GM19099 (cell line): ENCODE measurements around the gene SIAH2.

Experiments used
- POLR2A ChIP-seq: IDR thresholded peaks from 3 replicates; pipeline ENCODE4 v1.6.1; 2011; ENCODE audit warnings: low read depth; ENCODE audit not compliant: insufficient read length; ENCODE audit errors: extremely low read depth

Gene SIAH2

DNA sequence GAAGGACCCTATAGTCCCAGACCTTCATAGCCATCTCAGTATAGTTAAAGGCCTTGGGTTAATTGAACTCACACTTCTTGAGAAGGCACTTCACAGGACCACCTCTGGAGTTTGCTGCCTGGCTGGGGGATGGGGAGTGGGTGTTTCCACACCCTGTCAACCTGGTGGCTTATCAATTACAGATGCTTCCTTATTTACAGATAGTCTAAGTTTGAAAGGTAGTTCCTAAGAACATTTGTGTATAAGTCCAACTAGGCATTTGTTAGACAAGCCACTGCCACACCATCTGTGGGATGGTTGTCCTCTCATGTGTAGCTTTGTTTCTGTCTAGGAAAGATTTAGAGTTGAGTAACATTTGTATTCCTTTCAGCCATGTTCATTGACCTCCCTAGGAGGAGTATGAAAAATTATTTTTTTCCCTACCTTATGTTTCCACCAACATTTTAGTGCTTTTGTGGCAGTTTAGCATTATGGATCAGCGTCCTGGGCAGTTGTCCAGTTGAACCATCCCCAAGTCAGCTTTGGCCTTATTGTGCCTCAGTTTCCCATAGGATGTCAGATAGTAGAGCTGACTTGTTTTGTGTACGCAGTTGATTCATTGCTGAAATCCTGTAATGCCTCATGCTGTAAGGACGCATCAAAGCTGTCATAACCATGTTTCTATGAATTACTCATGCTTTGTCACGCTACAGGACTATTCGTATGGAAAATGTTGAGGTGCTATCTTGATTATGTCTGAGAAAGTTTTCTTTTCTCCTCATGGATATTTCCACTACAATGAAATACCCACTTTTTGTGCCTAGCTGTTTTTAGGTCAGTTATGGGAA lies 21.2 kb upstream of the SIAH2 start:
- no peak for TF ChIP-seq POLR2A

DNA sequence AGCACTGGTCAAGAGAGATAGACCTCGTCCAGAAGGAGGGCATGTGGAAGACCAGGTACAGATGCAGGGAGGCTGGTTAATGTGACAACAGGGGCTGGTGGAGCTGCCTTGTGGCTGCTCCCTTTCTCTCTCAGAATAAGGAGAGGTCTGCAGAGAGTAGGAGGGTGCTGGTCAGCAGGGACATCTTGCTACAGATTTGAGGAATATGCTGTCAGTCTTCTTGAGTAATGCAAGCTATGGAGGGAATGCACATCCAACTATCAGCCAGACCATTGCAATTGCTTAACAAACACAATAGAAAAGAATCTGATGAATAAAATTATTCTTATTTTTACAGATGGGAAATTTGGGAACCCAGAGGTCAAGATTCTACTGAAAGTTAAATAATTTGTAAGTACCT lies 20.3 kb upstream of the SIAH2 start:
- no peak for TF ChIP-seq POLR2A

DNA sequence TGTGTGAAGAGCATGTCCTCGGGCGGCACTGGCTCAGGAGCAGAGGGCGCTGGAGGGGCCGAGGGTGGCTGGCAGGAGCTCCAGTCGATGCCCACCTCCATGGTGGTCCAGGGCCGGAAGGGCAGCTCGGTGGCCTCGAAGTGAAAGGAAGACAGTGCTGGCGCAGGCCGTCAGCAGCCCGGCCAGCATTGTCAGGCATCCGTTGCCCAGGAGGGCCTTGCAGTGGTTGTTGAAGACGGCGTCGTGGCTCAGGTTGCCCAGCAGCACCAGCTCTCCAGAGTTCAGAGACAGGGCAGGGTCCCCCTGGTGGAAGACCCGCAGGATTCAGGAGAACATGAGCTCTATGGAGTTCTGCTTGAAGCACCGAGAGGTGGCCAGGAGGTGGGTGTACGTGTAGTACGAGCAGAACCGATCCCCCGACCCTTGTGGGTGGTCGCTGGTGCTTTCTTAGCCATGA lies 16.5 kb upstream of the SIAH2 start:
- no peak for TF ChIP-seq POLR2A

DNA sequence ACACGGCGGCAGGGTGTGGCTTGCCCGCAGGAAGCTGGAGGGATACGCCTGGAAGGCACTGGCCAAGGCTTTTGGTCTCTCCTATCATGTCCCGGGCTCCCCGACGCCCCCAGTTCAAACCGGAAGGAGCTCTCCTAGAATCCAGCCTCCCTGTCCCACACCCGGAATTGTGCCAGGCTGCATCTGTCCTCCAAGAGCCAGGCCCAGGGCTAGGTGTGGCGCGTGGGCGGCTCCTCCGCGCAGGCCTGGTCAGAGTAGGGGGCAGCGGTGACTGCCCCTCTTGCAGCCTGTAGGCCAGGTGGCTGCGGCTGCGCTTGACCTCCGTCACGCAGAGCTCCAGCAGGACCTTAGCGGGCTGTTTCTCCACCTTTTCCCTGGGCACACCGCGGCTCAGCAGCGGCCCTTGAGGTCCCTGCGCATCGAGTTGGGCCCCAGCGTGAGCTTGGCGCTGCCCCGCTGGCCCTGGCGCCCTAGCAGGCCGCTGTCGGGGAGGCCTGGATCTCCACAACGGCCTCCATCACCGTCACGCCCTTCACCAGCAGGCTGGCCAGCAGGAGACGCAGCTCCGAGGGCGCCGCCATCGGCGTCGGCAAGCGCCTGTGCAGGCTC lies 15.9 kb upstream of the SIAH2 start:
- no peak for TF ChIP-seq POLR2A

DNA sequence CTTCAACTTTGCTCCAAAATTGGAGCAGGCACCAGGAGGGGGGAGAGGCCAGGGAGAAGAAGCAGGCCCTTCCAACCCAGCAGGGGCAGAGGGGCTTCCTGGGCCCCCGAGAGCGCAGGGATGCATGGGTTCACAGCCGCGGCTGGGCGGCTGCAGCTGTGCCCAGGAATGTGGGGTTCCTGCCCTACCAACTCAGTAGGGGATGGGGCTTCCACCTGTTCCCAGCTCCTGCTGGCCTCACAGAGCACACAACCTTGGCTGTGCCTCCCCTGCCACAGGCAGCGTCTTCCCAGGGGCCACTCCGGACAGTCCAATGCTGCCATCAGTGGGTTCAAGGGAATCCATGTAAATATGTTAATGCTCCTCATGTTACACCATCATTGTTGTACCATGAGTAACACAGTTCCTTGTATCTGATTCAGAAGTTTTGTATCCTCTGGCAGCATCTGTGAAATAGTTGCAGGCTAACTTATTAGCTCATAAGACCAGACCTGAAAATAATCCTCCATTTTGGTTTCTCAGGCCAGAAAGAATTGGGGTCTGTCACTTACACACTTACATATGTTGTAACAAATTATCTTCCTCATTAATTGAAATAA lies 12.1 kb upstream of the SIAH2 start:
- TF ChIP-seq POLR2A, result no peak

DNA sequence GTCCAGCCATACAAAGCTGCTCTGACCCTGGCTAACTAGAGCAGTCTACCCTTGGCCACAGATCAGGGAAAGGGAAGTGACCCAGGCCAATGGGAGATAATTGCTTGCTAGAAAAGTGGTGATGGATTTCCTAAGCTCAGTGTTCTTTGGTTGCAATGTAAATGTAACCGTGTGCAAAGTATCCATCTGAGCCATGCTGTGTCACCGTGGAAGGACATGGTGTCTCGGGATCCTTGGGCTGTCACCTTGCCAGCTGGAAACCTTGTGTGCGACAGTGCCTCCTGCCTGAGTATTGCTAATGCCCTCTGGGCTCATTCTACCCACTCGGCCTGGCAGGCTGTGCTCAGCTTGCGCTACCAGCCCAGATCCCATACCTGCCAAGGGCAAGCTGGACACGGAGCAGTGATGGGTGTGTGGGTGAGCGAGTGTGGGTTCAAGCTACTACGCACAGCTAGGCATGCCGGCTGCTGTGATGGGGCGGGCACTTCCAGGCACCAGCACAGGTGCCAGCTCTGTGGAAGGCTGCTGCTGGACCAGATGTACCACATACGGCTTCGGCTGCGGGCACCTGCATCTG lies 10.7 kb upstream of the SIAH2 start:
- TF ChIP-seq POLR2A, result no peak

DNA sequence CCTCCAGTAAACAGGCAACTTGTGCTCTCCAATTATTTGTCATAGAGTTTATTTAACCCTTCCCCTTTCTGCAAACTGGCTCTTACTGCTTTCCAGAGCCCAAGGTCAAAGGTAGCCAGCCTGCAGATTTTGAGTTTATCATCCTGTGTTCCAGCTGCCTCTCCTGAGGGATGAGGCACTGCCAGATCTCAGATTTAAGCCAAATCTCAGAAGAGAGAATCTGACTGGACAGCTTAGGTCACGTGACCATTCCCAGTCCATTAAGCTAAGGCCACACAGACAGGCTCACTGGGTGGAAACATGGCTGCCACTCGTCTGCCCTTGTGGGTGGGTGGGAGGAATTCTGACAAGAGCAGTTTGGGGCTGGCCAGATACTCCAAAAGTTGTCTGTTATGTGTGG lies 8.6 kb upstream of the SIAH2 start:
- TF ChIP-seq POLR2A, result no peak

DNA sequence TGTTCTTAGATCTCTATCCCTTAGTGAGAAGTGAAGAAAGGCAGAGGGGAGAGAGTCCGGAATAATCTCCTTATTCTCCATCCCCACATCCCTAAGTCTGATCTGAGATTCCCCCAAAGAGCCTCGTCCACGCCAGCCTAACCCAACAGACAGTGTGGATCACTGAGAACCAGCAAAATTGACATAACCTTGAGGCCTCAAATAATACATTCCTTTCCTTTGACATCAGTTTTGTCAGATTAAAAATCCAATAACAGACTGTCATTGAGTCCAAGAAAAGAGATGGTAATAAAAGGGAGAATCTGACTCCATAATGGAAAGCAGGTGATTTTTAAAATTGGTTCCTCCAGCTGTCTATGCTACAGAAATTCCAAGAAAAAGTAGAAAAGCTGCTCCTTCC lies 7.7 kb upstream of the SIAH2 start:
- TF ChIP-seq POLR2A, result no peak

DNA sequence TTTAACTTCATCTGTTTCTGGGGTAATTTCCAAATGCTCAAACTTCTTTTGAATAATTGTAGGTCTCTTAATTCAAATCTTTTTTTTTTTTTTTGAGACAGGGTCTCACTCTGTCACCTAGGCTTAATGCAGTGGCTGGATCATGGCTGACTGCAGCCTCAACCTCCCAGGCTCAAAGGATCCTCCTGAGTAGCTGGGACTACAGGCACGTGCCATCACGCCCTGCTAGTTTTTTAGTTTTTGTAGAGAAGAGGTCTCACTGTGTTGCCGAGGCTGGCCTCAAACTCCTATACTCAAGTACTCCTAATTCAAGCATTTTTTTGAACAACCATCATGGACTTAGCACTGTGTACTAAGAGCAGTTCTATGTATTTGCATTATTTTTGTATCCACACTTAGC lies 3.8 kb upstream of the SIAH2 start:
- no peak for TF ChIP-seq POLR2A

DNA sequence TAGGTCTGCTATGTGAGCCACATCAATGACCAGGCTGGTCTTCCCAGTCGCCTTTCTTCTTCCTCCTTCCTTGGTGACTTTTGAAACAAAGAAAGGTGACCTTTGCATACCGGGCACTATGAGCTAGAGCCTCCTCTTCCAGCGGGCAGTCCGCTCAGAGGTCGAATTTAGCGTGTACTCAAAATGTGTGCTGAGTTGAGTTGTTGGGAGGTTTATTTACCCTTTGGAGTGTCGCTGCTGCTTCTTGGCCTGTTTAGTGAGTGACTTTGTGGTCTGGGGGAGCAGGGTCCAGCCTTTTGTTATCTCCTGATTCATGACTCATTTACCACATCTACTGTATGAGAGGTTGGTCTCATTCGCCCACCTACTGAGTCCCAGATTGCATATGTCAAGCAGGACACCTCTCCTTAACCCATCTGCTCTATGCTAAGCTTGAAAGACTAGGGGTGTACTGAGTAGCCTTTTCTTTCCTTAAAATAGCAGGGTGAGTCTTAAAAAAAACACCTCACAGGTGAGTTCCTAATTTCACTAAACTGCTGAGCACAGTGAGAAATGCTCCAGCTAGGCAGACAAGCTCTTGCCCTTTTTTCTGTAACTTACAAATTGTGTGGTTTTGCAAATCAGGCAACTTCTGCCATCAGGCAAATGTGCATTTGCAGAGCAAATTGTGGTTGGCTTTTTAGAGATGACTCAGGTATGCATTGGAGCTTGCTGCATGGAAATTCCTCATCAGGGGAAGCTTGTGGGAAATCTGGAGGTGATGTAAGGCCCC lies 3.2 kb upstream of the SIAH2 start:
- TF ChIP-seq POLR2A, result no peak

DNA sequence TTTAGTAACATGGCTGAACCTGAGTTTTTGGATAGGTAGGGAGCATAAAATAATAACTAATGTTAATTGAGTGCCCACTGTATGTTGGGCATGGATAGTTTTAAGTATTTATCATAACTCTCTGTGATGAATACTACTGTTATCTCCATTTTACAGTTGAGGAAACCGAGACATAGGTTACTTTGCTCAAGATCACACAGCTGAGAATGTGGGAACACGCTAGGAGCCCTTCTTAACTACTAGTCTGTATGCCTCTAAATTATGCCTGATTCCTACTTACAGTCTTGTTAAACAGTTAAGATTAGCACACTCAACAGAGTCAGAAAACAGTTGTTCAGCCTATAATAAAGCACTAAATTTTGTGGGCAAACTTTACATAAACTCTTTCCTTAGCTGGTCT lies 2.0 kb upstream of the SIAH2 start:
- TF ChIP-seq POLR2A, result no peak

DNA sequence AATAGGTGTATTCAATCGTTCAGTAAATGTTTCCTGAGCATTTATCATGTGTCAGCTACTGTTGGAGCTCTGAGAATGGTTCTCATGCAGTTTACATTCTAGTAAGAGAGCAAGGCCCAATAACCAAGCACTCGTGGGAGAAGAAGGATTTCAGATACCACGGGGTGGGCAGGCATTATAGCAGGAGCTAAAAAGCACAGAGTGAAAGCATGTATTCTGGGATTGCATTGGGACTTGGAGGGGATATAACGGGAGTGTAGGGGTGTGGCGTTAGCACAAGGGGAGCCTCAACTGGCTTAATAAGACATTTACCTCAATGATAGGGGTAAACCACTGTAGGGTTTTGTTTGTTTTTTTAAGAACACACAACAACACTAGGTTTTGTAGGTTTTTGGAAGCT lies 1.6 kb upstream of the SIAH2 start:
- TF ChIP-seq POLR2A, result no peak

DNA sequence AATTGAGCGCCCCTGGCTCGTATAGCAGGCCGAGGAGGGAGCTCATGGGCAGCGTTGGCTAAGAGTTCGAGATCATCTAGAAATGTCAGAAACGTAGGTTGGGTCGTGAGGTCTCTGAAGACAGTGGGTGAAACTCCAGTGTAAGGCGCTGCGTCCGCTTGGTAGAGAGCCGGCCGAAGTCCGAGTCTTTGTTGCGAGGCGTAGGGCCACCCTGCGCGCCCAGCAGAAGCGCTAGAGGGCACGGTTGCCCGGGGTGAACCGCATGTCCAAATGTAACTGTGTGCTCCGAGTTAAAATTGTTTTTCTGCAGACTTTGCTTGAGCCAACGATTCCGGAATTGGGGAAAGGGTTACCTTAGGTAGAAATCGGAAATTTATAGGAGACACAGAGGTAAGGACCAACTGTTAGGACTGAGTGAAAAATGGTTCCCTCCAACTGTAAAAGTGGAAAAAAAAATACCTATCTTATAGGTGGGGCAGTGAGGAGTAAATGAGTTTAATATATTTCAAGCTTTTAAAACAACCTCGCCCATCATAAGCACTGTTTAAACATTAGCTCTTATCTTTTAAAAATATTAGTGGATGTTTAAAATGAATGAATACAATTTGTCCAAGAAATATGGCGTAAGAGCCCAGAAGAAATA lies 993 bp upstream of the SIAH2 start:
- no peak for TF ChIP-seq POLR2A

DNA sequence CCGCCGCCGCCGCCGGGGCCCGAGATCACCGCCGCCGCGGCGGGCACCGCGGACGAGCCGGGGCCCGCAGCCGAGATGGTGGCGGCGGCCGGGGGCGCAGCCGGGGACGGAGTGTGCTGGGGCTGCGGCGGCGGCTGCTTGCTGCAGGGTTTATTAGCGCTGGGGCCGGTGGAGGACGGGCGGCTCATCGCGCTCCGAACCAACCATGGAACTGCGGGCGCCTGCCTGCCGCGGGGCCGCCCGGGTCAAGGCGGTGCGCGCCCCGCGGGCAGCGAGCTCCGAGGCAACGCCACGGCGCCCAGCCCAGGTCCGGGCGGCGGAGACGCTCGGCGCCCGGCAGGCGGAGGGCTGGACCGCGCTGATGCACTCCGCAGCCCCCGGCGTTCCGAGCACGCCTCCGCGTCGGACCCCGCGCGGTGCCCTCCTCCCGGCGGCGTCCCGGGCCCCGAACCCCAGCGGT lies 277 bp downstream of the SIAH2 start:
- no peak for TF ChIP-seq POLR2A

DNA sequence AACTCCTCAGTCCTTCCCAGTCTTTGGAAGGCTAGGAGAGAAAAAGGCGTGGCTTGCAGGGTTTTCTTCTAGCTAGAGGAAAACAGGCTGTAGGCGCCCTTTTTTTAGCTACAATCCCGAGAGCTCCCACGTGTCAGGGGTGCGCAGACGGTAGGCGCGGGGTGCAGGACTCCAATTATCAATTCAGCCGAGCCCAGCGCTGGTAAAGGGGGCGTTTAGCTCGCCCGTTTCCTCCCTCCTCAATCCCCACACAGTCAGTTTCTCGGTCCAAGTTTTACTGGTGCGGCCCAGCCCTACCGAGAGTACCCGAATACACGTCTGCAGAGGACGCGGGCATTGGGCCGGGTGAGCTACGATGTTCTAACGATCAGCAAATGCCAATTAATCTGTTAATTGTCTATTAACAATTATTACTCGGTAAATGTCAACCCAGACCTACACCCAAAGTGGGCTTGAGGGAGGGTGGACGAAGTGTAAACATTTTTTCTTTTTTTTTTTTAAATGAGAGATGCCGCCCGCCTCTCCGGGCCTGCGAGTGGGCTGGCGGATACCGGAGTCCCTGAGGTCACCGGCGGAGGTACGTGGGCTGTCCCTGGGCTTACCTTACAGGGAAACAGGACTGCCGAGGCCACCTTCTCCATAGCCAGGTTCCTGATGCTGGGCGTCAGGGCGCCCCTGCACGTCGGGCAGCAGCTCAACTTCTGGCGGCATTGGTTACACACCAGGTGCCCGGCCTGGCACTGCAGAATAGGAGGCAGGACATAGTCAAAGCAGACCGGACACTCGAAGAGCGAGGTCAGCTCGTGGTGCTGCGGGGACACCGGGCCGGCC lies 923 bp downstream of the SIAH2 start:
- TF ChIP-seq POLR2A, result peak; percentile 20
